C4-2B (cell line): ENCODE data around the gene WWOX.

Experiments
- CTCF ChIP-seq: fragments of 450-650 bp; conservative IDR thresholded peaks from 2 replicates; pipeline ENCODE4 v1.5.1; 2017; ENCODE audit warnings: mild to moderate bottlenecking
- ZFX ChIP-seq: fragments of 450-650 bp; IDR thresholded peaks from 2 replicates; pipeline ENCODE4 v1.6.1; 2017

GRCh38 chr16:78154729-78155461 lies 55.4 kb downstream of the WWOX start:
- TF ChIP-seq CTCF (no peak), ZFX (no peak)
